HepG2 (cell line): ENCODE measurements around the gene SSBP2. TPM values are rescaled to one million over a fixed set of nuclear protein-coding genes. Genes with fewer than 3 reads are reported as not detected.

Experiments used
- ATAC-seq: fragments of 200-7000 bp; cut with Tn5 transposase; 3 replicates; pipeline ENCODE4 v1.9.1; 2020; ENCODE audit warnings: mild to moderate bottlenecking, moderate library complexity
- BruUV-seq: library from RNA; stranded (reverse); fragments of 400-500 nt; replicated peaks from 2 replicates; lab custom pipeline; 2021; lab: Mats Ljungman, UMichigan
- CTCF ChIA-PET: fragments of 300-600 bp; formaldehyde crosslinking; extraction: SDS; loops from one replicate; lab custom pipeline; 2021; ENCODE audit warnings: low total read pairs, inconsistent platforms, low intra/inter-chr PET ratio; lab: Yijun Ruan, JAX
- POLR2A ChIA-PET: fragments of 350-600 bp; sonication (Branson Sonifier 250); formaldehyde crosslinking; loops from one replicate; lab custom pipeline; 2020; ENCODE audit warnings: antibody characterized with exemption, inconsistent platforms; lab: Yijun Ruan, JAX
- DNase-seq: peaks from one replicate; pipeline ENCODE4 v3.0.0-alpha.2; 2015; ENCODE audit warnings: low spot score
- FAIRE-seq: peaks from 3 replicates; lab custom pipeline; 2011; peaks lifted over from hg19 to GRCh38; lab: Jason Lieb, UNC
- H2AFZ ChIP-seq: one replicate; pipeline ENCODE4 v1.6.1; 2011; ENCODE audit warnings: low read length, inconsistent platforms
- H3K27ac ChIP-seq: fragments of 300-600 bp; 3 replicates; pipeline ENCODE4 v1.8.0; 2011; ENCODE audit warnings: mixed run types, mild to moderate bottlenecking, mixed read lengths, low read length, inconsistent platforms; ENCODE audit not compliant: insufficient read depth; ENCODE audit errors: extremely low read length
- H3K27me3 ChIP-seq, 2 experiments: fragments of 200-600 bp in 1 of 2; 2 replicates in 1 of 2; 3 replicates in 1 of 2; pipeline versions ENCODE4 v1.6.0 to v1.8.0; 2011; ENCODE audit warnings: low read length in 2 of 2, mild to moderate bottlenecking in 2 of 2, moderate library complexity in 2 of 2, inconsistent platforms in 1 of 2; ENCODE audit not compliant: insufficient read depth in 2 of 2, control insufficient read depth in 1 of 2
- H3K36me3 ChIP-seq, 2 experiments: fragments of 200-600 bp in 1 of 2; replicated peaks in 1 of 2; 2 replicates in 1 of 2; 3 replicates in 1 of 2; pipeline versions ENCODE4 v1.5.1 to v1.8.0; 2011; ENCODE audit warnings: low read length in 2 of 2, inconsistent platforms in 1 of 2; ENCODE audit not compliant: insufficient read depth in 2 of 2, control insufficient read depth in 1 of 2
- H3K4me1 ChIP-seq: 2 replicates; pipeline ENCODE4 v1.5.1; 2012; ENCODE audit warnings: low read length, inconsistent platforms; ENCODE audit not compliant: insufficient read depth
- H3K4me2 ChIP-seq: 2 replicates; pipeline ENCODE4 v1.6.0; 2011; ENCODE audit warnings: low read depth, low read length, inconsistent platforms
- H3K4me3 ChIP-seq, 3 experiments: fragments of 200-600 bp in 1 of 3; sonication (generic), shearing (Covaris generic) in 1 of 3; replicated peaks in 1 of 3; 2 replicates each; pipeline ENCODE4 v1.5.1; 2011 to 2016; ENCODE audit warnings: low read length in 3 of 3, inconsistent platforms in 2 of 3, low read depth in 2 of 3, mild to moderate bottlenecking in 2 of 3, control low read depth in 1 of 3, mixed read lengths in 1 of 3; ENCODE audit not compliant: insufficient read depth in 1 of 3
- H3K79me2 ChIP-seq: one replicate; pipeline ENCODE4 v1.6.1; 2011; ENCODE audit warnings: low read length, inconsistent platforms; ENCODE audit not compliant: insufficient read depth
- H3K9ac ChIP-seq: 2 replicates; pipeline ENCODE4 v1.6.0; 2011; ENCODE audit warnings: mild to moderate bottlenecking, low read depth, low read length, inconsistent platforms; ENCODE audit not compliant: insufficient read depth
- H3K9me3 ChIP-seq: 2 replicates; pipeline ENCODE4 v1.5.1; 2012; ENCODE audit warnings: mild to moderate bottlenecking, low read length
- H4K20me1 ChIP-seq: 2 replicates; pipeline ENCODE4 v1.6.0; 2011; ENCODE audit warnings: inconsistent platforms, mild to moderate bottlenecking, low read length, moderate library complexity; ENCODE audit not compliant: insufficient read depth
- ATF5 ChIP-seq: sonication (generic); formaldehyde crosslinking; IDR thresholded peaks from 2 replicates; pipeline ENCODE4 v1.4.0; 2020; ENCODE audit warnings: mild to moderate bottlenecking, low read depth, missing genetic modification reagents
- SUZ12 ChIP-seq: fragments of 150-350 bp; IDR thresholded peaks from 2 replicates; pipeline ENCODE4 v1.6.1; 2014; ENCODE audit warnings: low read depth, low read length
- ZMYM2 ChIP-seq: sonication (generic); formaldehyde crosslinking; IDR thresholded peaks from 2 replicates; pipeline ENCODE4 v1.8.0; 2022; ENCODE audit warnings: mild to moderate bottlenecking, missing genetic modification reagents
- ZNF224 ChIP-seq: sonication (generic); formaldehyde crosslinking; IDR thresholded peaks from 2 replicates; pipeline ENCODE4 v1.5.0; 2020; ENCODE audit warnings: mild to moderate bottlenecking, missing genetic modification reagents
- ZNF34 ChIP-seq: sonication (generic); formaldehyde crosslinking; IDR thresholded peaks from 2 replicates; pipeline ENCODE4 v1.4.0; 2020; ENCODE audit warnings: mild to moderate bottlenecking, missing genetic modification reagents, borderline replicate concordance
- WGBS: methylation state at CpG from one replicate; pipeline ENCODE4 v1.1.6; 2017; ENCODE audit warnings: low lambda C conversion rate; 5-methylcytosine and 5-hydroxymethylcytosine counted together
- in situ Hi-C: cut with HindIII; loops from 2 replicates; pipeline ENCODE4 v1.10.0; 2017; ENCODE audit warnings: low pct_unique_long_range_greater_than_20kb; ENCODE audit not compliant: extremely low pct_ligation_motif_present
- intact Hi-C: fragments of 100-400 bp; cut with micrococcal nuclease; formaldehyde crosslinking; loops from one replicate; pipeline ENCODE4 v1.10.0; 2022; ENCODE audit not compliant: unreplicated experiment
- polyA plus RNA-seq, 8 experiments: library from polyadenylated mRNA; depleted of rRNA in 3 of 8; stranded (reverse) in 7 of 8; unstranded in 1 of 8; fragments of >200 nt; fragmentation: Illumina TruSeq in 4 of 8; extraction: Trizol in 4 of 8; gene quantifications; 2 replicates each; pipeline versions ENCODE4 v1.2.1 to v1.2.3, GENCODE V29; 2011 to 2016; ENCODE audit warnings: low read depth in 4 of 8, missing spikeins in 1 of 8, mixed read lengths in 1 of 8; ENCODE audit not compliant: insufficient read depth in 1 of 8
- total RNA-seq, 5 experiments: library from RNA; depleted of rRNA; stranded (reverse); fragments of >200 nt; fragmentation: Illumina TruSeq; extraction: Trizol; gene quantifications; 2 replicates each; pipeline ENCODE4 v1.2.3, GENCODE V29; 2016; ENCODE audit warnings: low read depth in 1 of 5
- TF ChIP-seq, protein P1 (sequence below), 2 experiments: sonication (generic) in 1 of 2; formaldehyde crosslinking in 1 of 2; IDR thresholded peaks; 2 replicates each; pipeline versions ENCODE4 v1.4.0 to v1.6.1; 2016 to 2020; ENCODE audit warnings: borderline replicate concordance in 1 of 2, low read depth in 1 of 2, mild to moderate bottlenecking in 1 of 2, missing genetic modification reagents in 1 of 2

Gene SSBP2
- total and polyA plus RNA-seq, 2 of the 13 experiments (the other 11 are each of a cell fraction or from before 2014, with no cell fraction given), result 0.16 TPM; not detected in 1

DNA sequence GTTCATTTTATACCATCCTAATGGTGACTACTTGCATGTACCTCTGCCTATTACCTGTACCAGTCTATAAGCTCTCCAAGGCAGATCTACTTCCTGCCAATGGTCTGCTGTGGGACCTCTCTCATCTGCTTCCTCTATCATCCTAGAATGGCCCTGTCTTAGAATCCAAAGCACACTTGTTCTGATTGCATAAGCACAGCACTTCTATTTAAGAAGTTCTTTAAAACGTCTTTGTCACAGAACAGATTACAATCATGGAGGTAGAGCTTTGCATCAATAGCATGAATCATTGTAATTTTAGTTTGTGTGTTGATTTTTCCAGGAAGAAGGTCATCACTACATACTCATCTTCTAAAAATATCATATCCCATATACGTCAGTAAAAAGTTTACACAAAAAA is 225.2 kb downstream of the SSBP2 start:
- 37% methylated on average over 2 of the region's 2 CpGs for WGBS
- Histone ChIP-seq H3K4me1 (no peaks in the 10 kb centered on the region), H3K9me3 (no peaks in the 10 kb centered on the region), H3K36me3 (no peaks in the 10 kb centered on the region), H3K4me2 (no peak overlapping the region), H2AFZ (no peak overlapping the region), H3K9ac (no peak overlapping the region), H4K20me1 (no peaks in the 10 kb centered on the region), H3K79me2 (no peaks in the 10 kb centered on the region), H3K27me3 (no peaks in the 10 kb centered on the region), H3K27ac (no peak overlapping the region), H3K4me3 (no peak overlapping the region)
- ChIA-PET CTCF (no interaction called here), POLR2A (no interaction called here)
- TF ChIP-seq ZNF224 (CRISPR knock-in tag) (no peak), SUZ12 (no peak), ZMYM2 (CRISPR knock-in tag) (no peak), ATF5 (CRISPR knock-in tag) (no peak), ZNF34 (CRISPR knock-in tag) (no peak)
- TF ChIP-seq, protein P1, sequence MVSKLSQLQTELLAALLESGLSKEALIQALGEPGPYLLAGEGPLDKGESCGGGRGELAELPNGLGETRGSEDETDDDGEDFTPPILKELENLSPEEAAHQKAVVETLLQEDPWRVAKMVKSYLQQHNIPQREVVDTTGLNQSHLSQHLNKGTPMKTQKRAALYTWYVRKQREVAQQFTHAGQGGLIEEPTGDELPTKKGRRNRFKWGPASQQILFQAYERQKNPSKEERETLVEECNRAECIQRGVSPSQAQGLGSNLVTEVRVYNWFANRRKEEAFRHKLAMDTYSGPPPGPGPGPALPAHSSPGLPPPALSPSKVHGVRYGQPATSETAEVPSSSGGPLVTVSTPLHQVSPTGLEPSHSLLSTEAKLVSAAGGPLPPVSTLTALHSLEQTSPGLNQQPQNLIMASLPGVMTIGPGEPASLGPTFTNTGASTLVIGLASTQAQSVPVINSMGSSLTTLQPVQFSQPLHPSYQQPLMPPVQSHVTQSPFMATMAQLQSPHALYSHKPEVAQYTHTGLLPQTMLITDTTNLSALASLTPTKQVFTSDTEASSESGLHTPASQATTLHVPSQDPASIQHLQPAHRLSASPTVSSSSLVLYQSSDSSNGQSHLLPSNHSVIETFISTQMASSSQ (IDR thresholded peaks at IDR 0.05; ENCODE audit: low read depth), result no peak
- TF ChIP-seq, protein P1 (CRISPR knock-in tag; IDR thresholded peaks at IDR 0.05; ENCODE audit: borderline replicate concordance), result no peak
- FAIRE-seq (no peak), ATAC-seq (no peak), DNase-seq (no peak)
- BruUV-seq, result no TSS peak
- in situ Hi-C loops, result no loop called here
- intact Hi-C loops, result no loop called here
